Neural cell (in vitro differentiated cells): Measurements from ENCODE around the gene RAD51B. TPM values are rescaled to one million over a fixed set of nuclear protein-coding genes. Genes with fewer than 3 reads are reported as not detected.

Experiments
- H2AFZ ChIP-seq: fragments of 200-600, 300-800 bp; sonication (generic), shearing (Covaris generic); 2 replicates; pipeline ENCODE4 v1.6.0; 2014; ENCODE audit warnings: low read depth, mild to moderate bottlenecking, antibody characterized with exemption, low read length, moderate library complexity
- H3F3A ChIP-seq: fragments of 200-600 bp; shearing (Covaris generic); 2 replicates; pipeline ENCODE4 v1.6.1; 2016; ENCODE audit warnings: mild to moderate bottlenecking, moderate library complexity, mixed read lengths, antibody characterized with exemption, low read length; ENCODE audit not compliant: insufficient read depth, poor library complexity, severe bottlenecking
- H3K27ac ChIP-seq: fragments of 200-600, 300-800 bp; sonication (generic), shearing (Covaris generic); 2 replicates; pipeline ENCODE4 v1.5.1; 2014; ENCODE audit warnings: mild to moderate bottlenecking, low read length, moderate library complexity
- H3K27me3 ChIP-seq: fragments of 300-800, 200-600 bp; sonication (generic), shearing (Covaris generic); 2 replicates; pipeline ENCODE4 v1.6.0; 2014; ENCODE audit warnings: mild to moderate bottlenecking, low read depth, low read length, moderate library complexity; ENCODE audit not compliant: insufficient read depth
- H3K36me3 ChIP-seq: fragments of 300-800, 200-600 bp; sonication (generic), shearing (Covaris generic); 2 replicates; pipeline ENCODE4 v1.5.1; 2014; ENCODE audit warnings: mild to moderate bottlenecking, antibody characterized with exemption, low read length, moderate library complexity; ENCODE audit not compliant: insufficient read depth
- H3K4me2 ChIP-seq: fragments of 300-800, 200-600 bp; sonication (generic), shearing (Covaris generic); 2 replicates; pipeline ENCODE4 v1.6.0; 2014; ENCODE audit warnings: mild to moderate bottlenecking, low read length
- H3K4me3 ChIP-seq: fragments of 300-800, 200-600 bp; sonication (generic), shearing (Covaris generic); 2 replicates; pipeline ENCODE4 v1.5.1; 2014; ENCODE audit warnings: mild to moderate bottlenecking, low read length, moderate library complexity
- H3K79me2 ChIP-seq: fragments of 200-600 bp; shearing (Covaris generic); replicated peaks from 2 replicates; pipeline ENCODE4 v1.6.0; 2014; ENCODE audit warnings: mild to moderate bottlenecking, low read length, moderate library complexity; ENCODE audit not compliant: insufficient read depth
- H3K9ac ChIP-seq: fragments of 300-800, 200-600 bp; sonication (generic), shearing (Covaris generic); 2 replicates; pipeline ENCODE4 v1.6.1; 2016; ENCODE audit warnings: mild to moderate bottlenecking, low read length, mixed read lengths
- H3K9me2 ChIP-seq: fragments of 200-600 bp; shearing (Covaris generic); 2 replicates; pipeline ENCODE4 v1.6.1; 2016; ENCODE audit warnings: mild to moderate bottlenecking, low read length, mixed read lengths; ENCODE audit not compliant: insufficient read depth
- H3K9me3 ChIP-seq: fragments of 200-600, 300-800 bp; sonication (generic), shearing (Covaris generic); 2 replicates; pipeline ENCODE4 v1.6.1; 2016; ENCODE audit warnings: mild to moderate bottlenecking, mixed run types, low read length, moderate library complexity, mixed read lengths
- H4K20me1 ChIP-seq: fragments of 200-600 bp; shearing (Covaris generic); 2 replicates; pipeline ENCODE4 v1.6.1; 2016; ENCODE audit warnings: mild to moderate bottlenecking, mixed run types; ENCODE audit not compliant: insufficient read depth
- CTCF ChIP-seq: fragments of 450-650 bp; IDR thresholded peaks from 2 replicates; pipeline ENCODE4 v1.5.1; 2014; ENCODE audit warnings: antibody characterized with exemption, mild to moderate bottlenecking, moderate library complexity; ENCODE audit not compliant: poor library complexity, severe bottlenecking
- EP300 ChIP-seq: fragments of 450-650 bp; conservative IDR thresholded peaks from 2 replicates; pipeline ENCODE4 v1.6.1; 2014; ENCODE audit warnings: antibody characterized with exemption, mild to moderate bottlenecking, moderate library complexity; ENCODE audit not compliant: poor library complexity, severe bottlenecking
- EZH2 ChIP-seq: fragments of 200-600, 300-800 bp; shearing (Covaris generic), sonication (generic); IDR thresholded peaks from 2 replicates; pipeline ENCODE4 v1.6.1; 2014; ENCODE audit warnings: antibody characterized with exemption, low read length, borderline replicate concordance, mild to moderate bottlenecking; ENCODE audit not compliant: insufficient read depth, poor library complexity, severe bottlenecking
- MXI1 ChIP-seq: fragments of 450-650 bp; conservative IDR thresholded peaks from 2 replicates; pipeline ENCODE4 v1.6.1; 2014; ENCODE audit warnings: antibody characterized with exemption, mild to moderate bottlenecking; ENCODE audit not compliant: poor library complexity, severe bottlenecking
- POLR2AphosphoS5 ChIP-seq: IDR thresholded peaks from 2 replicates; pipeline ENCODE4 v1.6.1; 2012
- RAD21 ChIP-seq: fragments of 450-650 bp; conservative IDR thresholded peaks from 2 replicates; pipeline ENCODE4 v1.6.1; 2014; ENCODE audit warnings: antibody characterized with exemption, mild to moderate bottlenecking, moderate library complexity
- SMC3 ChIP-seq: fragments of 450-650 bp; conservative IDR thresholded peaks from 2 replicates; pipeline ENCODE4 v1.6.1; 2014; ENCODE audit warnings: antibody characterized with exemption, mild to moderate bottlenecking, moderate library complexity; ENCODE audit not compliant: poor library complexity
- TAF1 ChIP-seq: IDR thresholded peaks from 2 replicates; pipeline ENCODE4 v1.6.1; 2012; ENCODE audit warnings: low read depth
- polyA plus RNA-seq: library from polyadenylated mRNA; depleted of rRNA; stranded (reverse); fragments of >200 nt; gene quantifications from 2 replicates; pipeline ENCODE4 v1.2.3, GENCODE V29; 2014
- TF ChIP-seq, protein P1 (sequence below): IDR thresholded peaks from 2 replicates; pipeline ENCODE4 v1.6.1; 2012; ENCODE audit warnings: borderline replicate concordance

RAD51B gene
- polyA plus RNA-seq, 1 donor from 2014 or later: 3.1 TPM

GRCh38 chr14:67962215-67962644 is 142.7 kb downstream of the RAD51B start:
- H3F3A ChIP-seq: no peaks in the 10 kb centered on the region
- TF ChIP-seq SMC3: no peak
- TF ChIP-seq RAD21: no peak
- no peak for TF ChIP-seq TAF1
- no peak for TF ChIP-seq POLR2AphosphoS5
- TF ChIP-seq, protein P1, sequence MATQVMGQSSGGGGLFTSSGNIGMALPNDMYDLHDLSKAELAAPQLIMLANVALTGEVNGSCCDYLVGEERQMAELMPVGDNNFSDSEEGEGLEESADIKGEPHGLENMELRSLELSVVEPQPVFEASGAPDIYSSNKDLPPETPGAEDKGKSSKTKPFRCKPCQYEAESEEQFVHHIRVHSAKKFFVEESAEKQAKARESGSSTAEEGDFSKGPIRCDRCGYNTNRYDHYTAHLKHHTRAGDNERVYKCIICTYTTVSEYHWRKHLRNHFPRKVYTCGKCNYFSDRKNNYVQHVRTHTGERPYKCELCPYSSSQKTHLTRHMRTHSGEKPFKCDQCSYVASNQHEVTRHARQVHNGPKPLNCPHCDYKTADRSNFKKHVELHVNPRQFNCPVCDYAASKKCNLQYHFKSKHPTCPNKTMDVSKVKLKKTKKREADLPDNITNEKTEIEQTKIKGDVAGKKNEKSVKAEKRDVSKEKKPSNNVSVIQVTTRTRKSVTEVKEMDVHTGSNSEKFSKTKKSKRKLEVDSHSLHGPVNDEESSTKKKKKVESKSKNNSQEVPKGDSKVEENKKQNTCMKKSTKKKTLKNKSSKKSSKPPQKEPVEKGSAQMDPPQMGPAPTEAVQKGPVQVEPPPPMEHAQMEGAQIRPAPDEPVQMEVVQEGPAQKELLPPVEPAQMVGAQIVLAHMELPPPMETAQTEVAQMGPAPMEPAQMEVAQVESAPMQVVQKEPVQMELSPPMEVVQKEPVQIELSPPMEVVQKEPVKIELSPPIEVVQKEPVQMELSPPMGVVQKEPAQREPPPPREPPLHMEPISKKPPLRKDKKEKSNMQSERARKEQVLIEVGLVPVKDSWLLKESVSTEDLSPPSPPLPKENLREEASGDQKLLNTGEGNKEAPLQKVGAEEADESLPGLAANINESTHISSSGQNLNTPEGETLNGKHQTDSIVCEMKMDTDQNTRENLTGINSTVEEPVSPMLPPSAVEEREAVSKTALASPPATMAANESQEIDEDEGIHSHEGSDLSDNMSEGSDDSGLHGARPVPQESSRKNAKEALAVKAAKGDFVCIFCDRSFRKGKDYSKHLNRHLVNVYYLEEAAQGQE: no peak
- no peak for TF ChIP-seq EZH2
- no peak for TF ChIP-seq CTCF
- TF ChIP-seq MXI1: no peak
- no peak for TF ChIP-seq EP300
- no peaks in the 10 kb centered on the region for H3K36me3 ChIP-seq
- H2AFZ ChIP-seq: no peak overlapping the region
- H3K4me2 ChIP-seq: no peak overlapping the region
- H3K9me3 ChIP-seq: no peaks in the 10 kb centered on the region
- H3K27ac ChIP-seq: no peak overlapping the region
- no peak overlapping the region for H3K9ac ChIP-seq
- no peak overlapping the region for H3K4me3 ChIP-seq
- H3K9me2 ChIP-seq: no peaks in the 10 kb centered on the region
- H3K79me2 ChIP-seq: no peaks in the 10 kb centered on the region
- no peaks in the 10 kb centered on the region for H3K27me3 ChIP-seq
- H4K20me1 ChIP-seq: no peaks in the 10 kb centered on the region

- Histone ChIP-seq H3K9me2 (no peaks in the 10 kb centered on the region), H3K27me3 (no peaks in the 10 kb centered on the region), H3K36me3 (no peaks in the 10 kb centered on the region), H3F3A (no peaks in the 10 kb centered on the region), H2AFZ (no peak overlapping the region), H4K20me1 (no peaks in the 10 kb centered on the region), H3K9me3 (no peaks in the 10 kb centered on the region), H3K4me3 (no peak overlapping the region), H3K79me2 (no peaks in the 10 kb centered on the region), H3K9ac (no peak overlapping the region), H3K4me2 (no peak overlapping the region), H3K27ac (no peak overlapping the region)
- TF ChIP-seq SMC3: no peak
- TF ChIP-seq TAF1: no peak
- TF ChIP-seq MXI1: no peak
- TF ChIP-seq, protein P1: no peak
- TF ChIP-seq CTCF: no peak
- TF ChIP-seq EZH2: no peak
- no peak for TF ChIP-seq RAD21
- no peak for TF ChIP-seq POLR2AphosphoS5
- TF ChIP-seq EP300: no peak
These were observed 144.0 kb downstream of the RAD51B start for GRCh38 chr14:67963545-67963944.
